HG03135 (cell line): ENCODE data around the gene VWA7.

Experiments used
- ATAC-seq: cut with Tn5 transposase; IDR thresholded peaks from one replicate; pipeline ENCODE4 v1.9.1; 2021; ENCODE audit warnings: mild to moderate bottlenecking, moderate library complexity; ENCODE audit not compliant: unreplicated experiment

VWA7 gene

GRCh38 chr6:31761343-31761742 lies 15.8 kb downstream of the VWA7 start:
- no peak for ATAC-seq

- no peak for ATAC-seq
Measured at GRCh38 chr6:31760790-31761189, 16.3 kb downstream of the VWA7 start.

- no peak for ATAC-seq
Measured at GRCh38 chr6:31758281-31758680, 18.8 kb downstream of the VWA7 start.

- ATAC-seq, result no peak
Measured at GRCh38 chr6:31752739-31753319, 24.3 kb downstream of the VWA7 start.

GRCh38 chr6:31750411-31751022 lies 26.6 kb downstream of the VWA7 start:
- no peak for ATAC-seq

GRCh38 chr6:31749301-31750036 lies 27.7 kb downstream of the VWA7 start:
- ATAC-seq, result no peak

GRCh38 chr6:31744422-31744821 lies 32.7 kb downstream of the VWA7 start:
- no peak for ATAC-seq

- ATAC-seq, result no peak
Measured at GRCh38 chr6:31742894-31743293, 34.2 kb downstream of the VWA7 start.

- no peak for ATAC-seq
Measured at GRCh38 chr6:31741815-31742214, 35.3 kb downstream of the VWA7 start.

GRCh38 chr6:31740397-31741223 lies 36.5 kb downstream of the VWA7 start:
- ATAC-seq, result no peak

GRCh38 chr6:31739639-31740396 lies 37.3 kb downstream of the VWA7 start, which contains the start of gene MSH5:
Gene MSH5, plus strand, starts transcription at chr6:31740005. Its CDS starts 462 bp downstream, at chr6:31740467.
- peak; percentile 69 for ATAC-seq

- no peak for ATAC-seq
Measured at GRCh38 chr6:31737991-31738979, 38.8 kb downstream of the VWA7 start.

GRCh38 chr6:31737315-31737990 lies 39.7 kb downstream of the VWA7 start:
- ATAC-seq, result no peak

GRCh38 chr6:31736768-31737314 lies 40.3 kb downstream of the VWA7 start:
- ATAC-seq, result no peak

- ATAC-seq, result no peak
Measured at GRCh38 chr6:31736021-31736767, 40.9 kb downstream of the VWA7 start, which contains the start of gene CLIC1. Gene CLIC1, minus strand, starts transcription at chr6:31736530. Its CDS starts 230 bp downstream, at chr6:31736300.

- no peak for ATAC-seq
Measured at GRCh38 chr6:31734821-31735406, 42.2 kb downstream of the VWA7 start.

- ATAC-seq, result no peak
Measured at GRCh38 chr6:31734247-31734820, 42.8 kb downstream of the VWA7 start.
